Measurements from ENCODE around the gene TSLP.

The TSLP gene

GRCh38 chr5:111060169-111060568, 11.3 kb upstream of the TSLP start:
- ATAC-seq (ENCODE audit: low read depth): no peak
- Histone ChIP-seq H3K4me1 (ENCODE audit: insufficient read depth, poor library complexity, severe bottlenecking) (no peaks in the 10 kb centered on the region), H3K36me3 (ENCODE audit: low read depth) (no peaks in the 10 kb centered on the region), H3K4me3 (ENCODE audit: severe bottlenecking) (no peak overlapping the region), H3K27me3 (ENCODE audit: insufficient read depth, poor library complexity, severe bottlenecking) (no peaks in the 10 kb centered on the region), H3K9me3 (ENCODE audit: severe bottlenecking) (peaks cover 4% of the 10 kb centered on the region), H3K27ac (ENCODE audit: poor library complexity, severe bottlenecking) (no peak overlapping the region)
- no peak for TF ChIP-seq CTCF (IDR thresholded peaks at IDR 0.05; ENCODE audit: poor library complexity, severe bottlenecking)
- DNase-seq (ENCODE audit: low spot score): no peak

GRCh38 chr5:111061618-111062017, 9.9 kb upstream of the TSLP start:
- Histone ChIP-seq H3K36me3 (ENCODE audit: low read depth) (no peaks in the 10 kb centered on the region), H3K9me3 (ENCODE audit: severe bottlenecking) (peaks cover 4% of the 10 kb centered on the region), H3K27me3 (ENCODE audit: insufficient read depth, poor library complexity, severe bottlenecking) (no peaks in the 10 kb centered on the region), H3K4me1 (ENCODE audit: insufficient read depth, poor library complexity, severe bottlenecking) (no peaks in the 10 kb centered on the region), H3K27ac (ENCODE audit: poor library complexity, severe bottlenecking) (no peak overlapping the region), H3K4me3 (ENCODE audit: severe bottlenecking) (no peak overlapping the region)
- no peak for TF ChIP-seq CTCF (IDR thresholded peaks at IDR 0.05; ENCODE audit: poor library complexity, severe bottlenecking)
- DNase-seq (ENCODE audit: low spot score) (no peak), ATAC-seq (ENCODE audit: low read depth) (peak; percentile 38; the same call in 2 of the 3 replicates)

- ATAC-seq (ENCODE audit: low read depth): peak; percentile 85
- H3K9me3 ChIP-seq (ENCODE audit: severe bottlenecking): peaks cover 4% of the 10 kb centered on the region
- H3K27ac ChIP-seq (ENCODE audit: poor library complexity, severe bottlenecking): no peak overlapping the region
- peak; percentile 98 for TF ChIP-seq CTCF (IDR thresholded peaks at IDR 0.05; ENCODE audit: poor library complexity, severe bottlenecking)
- H3K36me3 ChIP-seq (ENCODE audit: low read depth): no peaks in the 10 kb centered on the region
- no peaks in the 10 kb centered on the region for H3K27me3 ChIP-seq (ENCODE audit: insufficient read depth, poor library complexity, severe bottlenecking)
- H3K4me3 ChIP-seq (ENCODE audit: severe bottlenecking): no peak overlapping the region
- DNase-seq (ENCODE audit: low spot score): no peak
- no peaks in the 10 kb centered on the region for H3K4me1 ChIP-seq (ENCODE audit: insufficient read depth, poor library complexity, severe bottlenecking)
These were observed 7.7 kb upstream of the TSLP start for GRCh38 chr5:111063709-111064322.

DNA sequence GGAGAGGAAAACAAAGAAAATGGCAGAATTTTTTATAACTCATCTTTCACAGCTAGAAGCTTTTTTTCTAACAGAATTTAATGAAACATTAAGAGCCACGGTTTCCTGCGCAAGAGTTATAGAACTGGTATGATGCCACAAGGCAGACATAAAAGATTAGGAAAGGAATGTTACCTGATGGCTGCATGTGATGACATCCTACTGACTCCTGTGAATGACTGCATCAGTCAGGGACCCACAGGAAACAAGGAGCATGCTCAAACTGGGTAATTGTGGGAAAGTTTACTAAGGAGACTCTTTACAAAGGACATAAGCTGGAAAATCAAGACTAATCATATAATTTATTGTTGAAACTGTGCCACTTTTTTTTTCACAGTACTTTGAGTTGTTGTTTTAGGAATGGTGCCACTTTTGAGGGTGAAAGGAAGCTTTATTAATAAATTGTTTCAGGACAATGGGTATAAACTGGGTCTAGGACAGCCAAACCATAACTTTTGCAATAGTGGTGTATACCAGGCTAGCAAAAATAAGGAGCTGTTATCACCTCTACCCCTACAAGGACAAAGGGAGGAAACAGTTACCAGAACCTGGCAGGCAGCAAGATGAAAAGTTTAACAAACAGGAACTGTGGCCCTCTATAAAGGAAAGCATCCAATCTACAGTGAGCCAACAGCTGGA, 5.1 kb upstream of the TSLP start:
- Histone ChIP-seq H3K4me3 (ENCODE audit: severe bottlenecking) (no peak overlapping the region), H3K4me1 (ENCODE audit: insufficient read depth, poor library complexity, severe bottlenecking) (no peaks in the 10 kb centered on the region), H3K27ac (ENCODE audit: poor library complexity, severe bottlenecking) (no peak overlapping the region), H3K9me3 (ENCODE audit: severe bottlenecking) (no peaks in the 10 kb centered on the region), H3K27me3 (ENCODE audit: insufficient read depth, poor library complexity, severe bottlenecking) (no peaks in the 10 kb centered on the region), H3K36me3 (ENCODE audit: low read depth) (no peaks in the 10 kb centered on the region)
- ATAC-seq (ENCODE audit: low read depth) (peak; percentile 31; the same call in 1 of the 3 replicates), DNase-seq (ENCODE audit: low spot score) (no peak)
- TF ChIP-seq CTCF (IDR thresholded peaks at IDR 0.05; ENCODE audit: poor library complexity, severe bottlenecking): no peak

DNA sequence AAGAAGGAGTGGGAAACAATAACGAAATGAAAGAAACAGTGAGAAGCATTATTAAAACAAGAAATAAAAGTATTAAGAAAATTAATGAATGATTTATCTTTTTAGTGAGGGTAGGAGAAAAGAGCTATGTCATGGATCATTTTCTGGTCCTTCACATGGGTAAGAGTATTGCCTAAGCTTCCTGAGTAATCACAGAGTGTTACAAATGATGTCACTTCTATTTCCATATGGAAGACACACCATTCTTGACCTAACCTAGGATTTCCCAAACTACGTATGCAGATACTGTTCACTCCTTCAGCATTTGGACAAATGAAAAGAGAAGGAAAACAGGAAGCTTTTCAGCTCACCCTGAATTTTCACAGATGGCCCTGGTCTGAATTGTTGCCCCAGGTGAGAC, 3.3 kb upstream of the TSLP start:
- Histone ChIP-seq H3K27me3 (ENCODE audit: insufficient read depth, poor library complexity, severe bottlenecking) (no peaks in the 10 kb centered on the region), H3K4me1 (ENCODE audit: insufficient read depth, poor library complexity, severe bottlenecking) (no peaks in the 10 kb centered on the region), H3K9me3 (ENCODE audit: severe bottlenecking) (no peaks in the 10 kb centered on the region), H3K36me3 (ENCODE audit: low read depth) (no peaks in the 10 kb centered on the region), H3K4me3 (ENCODE audit: severe bottlenecking) (no peak overlapping the region), H3K27ac (ENCODE audit: poor library complexity, severe bottlenecking) (no peak overlapping the region)
- no peak for ATAC-seq (ENCODE audit: low read depth)
- DNase-seq (ENCODE audit: low spot score): no peak
- no peak for TF ChIP-seq CTCF (IDR thresholded peaks at IDR 0.05; ENCODE audit: poor library complexity, severe bottlenecking)

Measured in RWPE2 (cell line).